Activated B cell treated with CpG ODN at 0.5 μM for 24 hours (primary cell): Measurements from ENCODE around the gene FAT2. TPM values are rescaled to one million over a fixed set of nuclear protein-coding genes. Genes with fewer than 3 reads are reported as not detected.
A peak's percentile ranks its signal among the peaks of the same experiment; 100 is the strongest.

ENCODE experiments used
- ATAC-seq: fragments of 200-7000 bp; cut with Tn5 transposase; one replicate; pipeline ENCODE4 v1.10.0; 2021; ENCODE audit warnings: low read depth, mild to moderate bottlenecking, moderate library complexity
- CTCF ChIA-PET: fragments of 350-600 bp; sonication (Branson Sonifier 250); formaldehyde crosslinking; loops from one replicate; lab custom pipeline; 2021; ENCODE audit warnings: antibody characterized with exemption; lab: Charles Lee
- POLR2A ChIA-PET: fragments of 350-600 bp; sonication (Branson Sonifier 250); formaldehyde crosslinking; loops from one replicate; lab custom pipeline; 2021; ENCODE audit warnings: antibody characterized with exemption; lab: Charles Lee
- DNase-seq: peaks from one replicate; pipeline ENCODE4 v3.0.0; 2022
- H3K27ac Mint-ChIP-seq: one replicate; pipeline ENCODE4 v1.8.0; 2020; ENCODE audit warnings: mixed read lengths
- H3K27me3 Mint-ChIP-seq: one replicate; pipeline ENCODE4 v1.8.0; 2021; ENCODE audit warnings: mixed read lengths
- H3K36me3 Mint-ChIP-seq: one replicate; pipeline ENCODE4 v1.8.0; 2021; ENCODE audit warnings: low read depth, mixed read lengths
- H3K4me1 Mint-ChIP-seq: one replicate; pipeline ENCODE4 v1.8.0; 2021; ENCODE audit warnings: mixed read lengths
- H3K4me3 Mint-ChIP-seq: one replicate; pipeline ENCODE4 v1.8.0; 2020; ENCODE audit warnings: mild to moderate bottlenecking, mixed read lengths
- H3K9me3 Mint-ChIP-seq: one replicate; pipeline ENCODE4 v1.8.0; 2020; ENCODE audit warnings: mixed read lengths
- intact Hi-C: fragments of 100-400 bp; cut with micrococcal nuclease; formaldehyde crosslinking; loops from one replicate; pipeline ENCODE4 v1.15.1; 2024
- total RNA-seq: library from RNA; stranded (reverse); gene quantifications from 2 replicates; pipeline ENCODE4 v1.2.3, GENCODE V29; 2022
- TF ChIP-seq, protein P1 (sequence below): fragments of 200-600 bp; IDR thresholded peaks from one replicate; pipeline ENCODE4 v1.8.0; 2022; ENCODE audit warnings: antibody characterized with exemption, mild to moderate bottlenecking

The FAT2 gene
- total RNA-seq, 1 donor from 2014 or later, result 0.02 TPM

DNA sequence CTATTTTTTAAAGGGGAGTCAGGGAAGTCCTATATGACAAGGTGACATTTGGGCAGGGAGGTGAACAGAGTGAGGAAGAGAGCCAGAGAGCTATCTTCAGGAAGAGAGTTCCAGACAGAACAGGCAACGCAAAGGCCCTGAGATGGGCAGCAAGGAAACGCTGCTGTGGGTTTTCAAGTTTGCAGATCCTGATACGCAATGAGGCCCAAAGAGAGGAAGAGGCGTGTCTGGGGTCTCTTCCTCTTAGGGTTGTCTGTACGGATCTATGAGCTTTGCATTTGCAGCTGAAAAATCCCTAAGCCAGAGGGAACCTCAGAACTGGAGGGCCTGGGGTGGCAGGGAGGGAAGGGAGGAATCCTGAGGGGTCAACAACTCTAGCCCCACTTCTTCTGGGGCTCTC, 13.6 kb downstream of the FAT2 start:
- ATAC-seq, result peak; percentile 86
- no peaks in the 10 kb centered on the region for H3K27me3 Mint-ChIP-seq
- peaks cover 22% of the 10 kb centered on the region for H3K4me1 Mint-ChIP-seq
- DNase-seq, result no peak
- peak overlapping the region; percentile 89 for H3K27ac Mint-ChIP-seq
- H3K9me3 Mint-ChIP-seq, result no peaks in the 10 kb centered on the region
- no peaks in the 10 kb centered on the region for H3K36me3 Mint-ChIP-seq
- CTCF ChIA-PET, result no interaction called here
- POLR2A ChIA-PET, result interaction anchor here (0.6 to 1.2 kb wide), 6 partner anchors 8 to 353 kb away, joined by 3 to 10 read pairs (median 4); partner anchors contain the start of genes CCDC69 and G3BP1
- TF ChIP-seq, protein P1, sequence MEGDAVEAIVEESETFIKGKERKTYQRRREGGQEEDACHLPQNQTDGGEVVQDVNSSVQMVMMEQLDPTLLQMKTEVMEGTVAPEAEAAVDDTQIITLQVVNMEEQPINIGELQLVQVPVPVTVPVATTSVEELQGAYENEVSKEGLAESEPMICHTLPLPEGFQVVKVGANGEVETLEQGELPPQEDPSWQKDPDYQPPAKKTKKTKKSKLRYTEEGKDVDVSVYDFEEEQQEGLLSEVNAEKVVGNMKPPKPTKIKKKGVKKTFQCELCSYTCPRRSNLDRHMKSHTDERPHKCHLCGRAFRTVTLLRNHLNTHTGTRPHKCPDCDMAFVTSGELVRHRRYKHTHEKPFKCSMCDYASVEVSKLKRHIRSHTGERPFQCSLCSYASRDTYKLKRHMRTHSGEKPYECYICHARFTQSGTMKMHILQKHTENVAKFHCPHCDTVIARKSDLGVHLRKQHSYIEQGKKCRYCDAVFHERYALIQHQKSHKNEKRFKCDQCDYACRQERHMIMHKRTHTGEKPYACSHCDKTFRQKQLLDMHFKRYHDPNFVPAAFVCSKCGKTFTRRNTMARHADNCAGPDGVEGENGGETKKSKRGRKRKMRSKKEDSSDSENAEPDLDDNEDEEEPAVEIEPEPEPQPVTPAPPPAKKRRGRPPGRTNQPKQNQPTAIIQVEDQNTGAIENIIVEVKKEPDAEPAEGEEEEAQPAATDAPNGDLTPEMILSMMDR, result no peak
- H3K4me3 Mint-ChIP-seq, result peak overlapping the region; percentile 59
- intact Hi-C loops, result no loop called here

DNA sequence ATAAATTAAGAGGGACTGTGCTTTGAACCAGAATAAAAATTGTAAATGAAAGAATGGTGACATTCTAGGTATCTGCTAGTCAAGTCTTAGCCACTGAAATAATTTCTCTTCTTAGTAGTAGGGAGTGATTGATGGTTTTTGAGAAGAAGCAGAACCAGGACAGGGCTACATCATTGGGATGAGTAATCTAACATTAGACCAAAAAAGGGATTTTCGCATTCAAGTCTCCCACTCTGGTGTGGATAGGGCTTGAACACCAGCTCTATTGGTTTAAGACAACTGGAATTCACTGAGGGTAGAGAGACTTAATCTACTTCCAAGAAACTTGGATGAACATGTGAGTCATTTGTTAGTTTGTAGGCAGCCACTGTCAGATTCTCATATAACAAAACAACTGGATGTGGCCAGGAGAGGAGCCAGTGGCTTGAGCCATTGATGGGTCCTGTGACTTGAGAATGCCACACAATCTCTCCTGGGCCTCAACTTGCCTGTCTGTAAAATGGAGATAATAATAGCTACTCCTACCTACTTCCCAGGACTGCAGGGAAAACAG, 16.6 kb downstream of the FAT2 start:
- DNase-seq (no peak), ATAC-seq (no peak)
- H3K27me3 Mint-ChIP-seq, result no peaks in the 10 kb centered on the region
- H3K27ac Mint-ChIP-seq, result no peak overlapping the region
- intact Hi-C loops, result no loop called here
- H3K4me3 Mint-ChIP-seq, result no peak overlapping the region
- POLR2A ChIA-PET, result no interaction called here
- H3K9me3 Mint-ChIP-seq, result no peaks in the 10 kb centered on the region
- CTCF ChIA-PET, result no interaction called here
- H3K36me3 Mint-ChIP-seq, result no peaks in the 10 kb centered on the region
- TF ChIP-seq, protein P1, result no peak
- H3K4me1 Mint-ChIP-seq, result peaks cover 33% of the 10 kb centered on the region

DNA sequence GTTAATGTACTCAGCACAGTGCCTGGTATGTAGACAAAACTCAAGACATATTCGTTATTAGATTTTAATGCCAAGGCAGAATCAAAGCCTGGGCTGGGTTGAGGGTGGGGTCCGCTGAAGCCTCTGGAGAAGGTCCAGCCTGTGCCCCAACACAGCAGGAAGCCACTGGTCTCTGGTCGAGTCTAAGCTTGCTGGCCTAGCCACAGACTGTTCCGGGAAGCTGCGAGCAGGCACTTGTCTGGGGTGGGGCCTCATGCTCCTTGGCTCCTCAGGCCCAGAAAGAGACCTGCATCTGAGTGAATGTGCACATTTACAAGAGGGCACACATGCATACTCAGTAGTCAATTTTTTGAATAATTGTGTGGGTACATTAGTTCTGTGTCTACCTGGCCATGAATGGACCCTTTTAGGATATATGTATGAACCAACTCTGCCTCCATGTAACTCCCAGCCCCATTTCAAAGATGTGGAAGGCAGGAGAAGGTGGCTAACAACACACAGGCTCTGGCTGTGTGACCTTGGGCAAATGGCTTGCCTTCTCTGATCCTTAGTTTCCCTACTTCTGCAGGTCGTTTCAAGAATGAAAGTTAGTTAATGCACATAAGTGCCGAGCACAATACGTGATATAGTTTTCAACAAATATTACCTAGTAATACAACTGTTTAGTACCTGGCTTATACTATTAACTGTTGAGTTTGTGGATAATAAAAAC, 18.3 kb downstream of the FAT2 start:
- peaks cover 28% of the 10 kb centered on the region for H3K4me1 Mint-ChIP-seq
- no peak overlapping the region for H3K4me3 Mint-ChIP-seq
- H3K36me3 Mint-ChIP-seq, result no peaks in the 10 kb centered on the region
- no peaks in the 10 kb centered on the region for H3K9me3 Mint-ChIP-seq
- ChIA-PET POLR2A (no interaction called here), CTCF (no interaction called here)
- intact Hi-C loops, result no loop called here
- no peak for ATAC-seq
- H3K27me3 Mint-ChIP-seq, result no peaks in the 10 kb centered on the region
- DNase-seq, result no peak
- TF ChIP-seq, protein P1, result no peak
- no peak overlapping the region for H3K27ac Mint-ChIP-seq

DNA sequence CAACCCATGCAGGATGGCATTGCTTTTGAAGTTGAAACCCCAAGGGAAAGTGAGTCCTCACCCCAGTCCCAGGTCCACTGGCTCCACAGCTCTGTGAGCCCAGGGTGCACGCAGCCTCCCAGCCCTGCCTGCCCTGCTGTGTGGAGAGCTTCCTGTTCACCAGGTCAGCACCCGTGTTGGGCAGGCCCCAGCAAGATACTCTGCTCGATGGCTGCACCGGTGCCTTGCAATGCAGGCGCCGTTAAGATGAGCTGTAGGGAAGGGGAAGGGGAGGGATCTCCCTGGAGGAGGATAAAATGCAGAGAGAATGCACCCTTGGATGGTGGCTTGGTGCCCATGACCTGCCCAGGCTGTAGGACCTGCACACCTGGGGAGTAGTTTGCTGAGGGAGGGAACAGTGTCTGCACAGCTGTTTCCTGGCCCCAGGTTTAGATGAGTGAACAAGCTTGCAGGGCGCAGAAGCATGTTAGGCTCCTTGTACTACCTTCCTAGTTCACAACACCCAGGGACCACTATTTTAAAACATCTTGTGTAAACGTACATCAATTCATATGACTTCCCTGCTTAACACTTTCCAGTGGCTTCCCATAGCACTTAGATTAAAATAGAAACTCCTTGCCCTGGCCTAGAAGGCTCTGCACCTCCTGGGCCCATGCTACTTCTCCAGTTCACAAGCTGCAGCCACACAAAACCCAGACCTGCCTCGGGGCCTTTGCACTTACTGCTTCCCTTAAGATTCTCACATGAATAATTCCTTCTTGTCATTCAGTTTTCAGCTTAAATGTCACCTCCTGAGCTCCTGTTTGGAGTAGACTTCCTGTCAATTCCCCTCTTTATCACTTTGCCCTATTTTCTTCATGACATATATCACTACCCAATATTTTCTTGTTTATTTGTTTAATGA, 19.6 kb downstream of the FAT2 start:
- POLR2A ChIA-PET, result no interaction called here
- no peaks in the 10 kb centered on the region for H3K9me3 Mint-ChIP-seq
- CTCF ChIA-PET, result no interaction called here
- no peak overlapping the region for H3K27ac Mint-ChIP-seq
- ATAC-seq (no peak), DNase-seq (no peak)
- intact Hi-C loops, result no loop called here
- no peaks in the 10 kb centered on the region for H3K27me3 Mint-ChIP-seq
- TF ChIP-seq, protein P1, result no peak
- H3K36me3 Mint-ChIP-seq, result no peaks in the 10 kb centered on the region
- no peak overlapping the region for H3K4me3 Mint-ChIP-seq
- H3K4me1 Mint-ChIP-seq, result peaks cover 19% of the 10 kb centered on the region
